SIG-M5 treated with dmso at 0.1 percent for 504 hours (cell line): Measurements from ENCODE around the gene GPC4.
"Not testable (repeated sequence)": the region's sequence is repeated elsewhere in the genome, so short reads cannot be mapped to it uniquely, and the experiment has no call there.

ENCODE experiments used
- DNase-seq: peaks from one replicate; lab custom pipeline; 2025; ENCODE audit not compliant: unreplicated experiment; lab: John Stamatoyannopoulos, UW

The GPC4 gene

DNA sequence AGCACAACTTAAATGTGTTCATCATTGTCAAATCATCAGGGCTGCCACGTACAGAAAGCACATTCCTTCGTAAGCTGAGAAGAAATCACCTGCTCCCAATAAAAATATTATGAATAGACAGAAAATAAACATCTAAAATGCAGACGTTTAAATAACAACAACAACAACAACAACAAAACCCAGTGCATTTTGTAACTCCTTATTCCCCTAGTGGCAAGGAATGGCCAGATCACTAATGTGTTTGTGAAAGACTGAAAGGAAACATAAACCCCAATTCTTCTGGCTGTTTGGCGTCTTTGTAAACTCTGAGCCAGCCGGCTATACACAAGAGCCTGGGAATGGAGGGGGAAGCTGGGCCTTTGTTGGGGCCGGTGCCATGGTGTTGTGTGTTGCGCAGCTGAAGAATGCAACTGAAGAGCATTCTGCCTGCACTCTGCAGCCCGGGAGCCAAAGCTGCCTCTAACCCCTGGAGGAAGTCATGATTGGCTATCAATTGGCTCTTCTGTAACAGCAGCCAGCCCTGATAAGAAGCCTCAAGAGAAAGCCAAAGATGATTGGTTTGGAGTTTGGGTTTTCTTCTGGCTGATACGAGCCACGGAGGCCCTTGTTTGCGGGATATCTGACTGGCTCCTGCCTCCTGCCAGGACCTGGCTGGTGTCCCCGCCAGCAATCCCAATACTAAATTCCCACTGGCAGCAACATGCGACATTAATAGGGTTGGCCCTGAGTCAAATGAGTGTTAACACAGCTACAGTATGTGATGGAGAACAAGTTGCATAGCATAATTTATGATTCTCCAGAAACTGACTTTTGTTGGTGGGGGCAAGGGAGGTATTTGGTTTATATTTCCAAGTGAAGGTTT lies 107.4 kb downstream of the GPC4 start:
- DNase-seq = no peak

- no peak for DNase-seq
Measured at GRCh38 chrX:133307094-133307493, 108.2 kb downstream of the GPC4 start.

- no peak for DNase-seq
Measured at GRCh38 chrX:133306316-133306715, 109.0 kb downstream of the GPC4 start.

- DNase-seq = no peak
Measured at GRCh38 chrX:133305348-133305747, 109.9 kb downstream of the GPC4 start.

- no peak for DNase-seq
Measured at GRCh38 chrX:133302775-133303445, 112.4 kb downstream of the GPC4 start.

DNA sequence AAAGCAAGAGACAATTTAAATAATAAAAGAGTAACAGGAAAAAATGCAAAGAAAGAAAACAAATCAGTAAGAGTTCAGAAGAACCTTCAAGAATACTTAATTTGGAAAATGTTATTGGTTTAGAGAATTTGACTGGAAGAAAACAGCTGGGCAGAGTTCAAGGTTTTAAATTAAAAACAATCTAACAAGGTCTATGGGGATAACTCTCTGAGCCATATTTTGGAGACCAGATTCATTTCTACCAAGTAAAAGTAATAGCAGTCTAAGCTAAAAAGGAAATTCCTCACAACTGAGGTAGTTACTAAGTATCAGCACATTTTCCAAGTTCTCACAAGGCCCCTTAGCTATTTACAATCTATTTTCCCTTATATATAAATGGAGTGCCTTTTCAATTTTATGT lies 114.7 kb downstream of the GPC4 start:
- DNase-seq = no peak

DNA sequence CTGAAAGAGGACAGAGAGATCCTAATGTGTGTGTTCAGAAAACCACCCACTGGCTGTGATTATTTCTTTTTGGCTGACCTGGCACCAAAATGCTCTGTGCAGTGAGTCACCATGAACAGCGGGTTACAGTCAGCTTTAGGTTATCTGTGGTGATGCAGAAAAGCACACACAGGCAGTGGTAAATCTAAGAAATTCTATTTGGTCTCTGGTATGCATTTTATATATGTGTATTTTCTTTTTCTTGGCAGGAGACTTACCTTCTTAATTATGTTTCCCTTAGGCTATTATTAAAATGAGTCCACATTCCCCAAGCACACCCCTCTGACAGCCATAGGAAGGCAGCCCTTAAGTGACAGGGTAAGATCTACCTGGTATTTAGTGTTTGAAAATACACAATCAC lies 118.0 kb downstream of the GPC4 start:
- no peak for DNase-seq

DNA sequence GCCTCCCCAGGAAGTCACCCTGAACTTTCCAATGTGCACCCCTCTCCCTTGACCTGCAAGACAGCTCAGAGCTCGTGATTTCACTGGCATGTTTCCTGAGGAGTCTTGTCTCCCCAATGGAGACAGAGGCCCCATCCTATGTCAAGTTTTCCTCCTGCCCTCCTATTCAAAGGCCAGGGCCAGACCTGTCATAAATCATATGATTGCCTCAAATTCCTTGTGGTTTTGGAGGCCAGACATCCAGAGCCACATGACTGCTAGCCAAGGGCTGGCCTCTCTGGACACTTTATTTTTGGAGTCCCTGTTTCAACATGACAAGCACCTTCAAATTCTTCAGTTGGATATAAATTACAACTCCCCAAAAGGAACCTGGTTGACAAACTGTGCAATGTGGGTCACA lies 121.2 kb downstream of the GPC4 start:
- no peak for DNase-seq

DNA sequence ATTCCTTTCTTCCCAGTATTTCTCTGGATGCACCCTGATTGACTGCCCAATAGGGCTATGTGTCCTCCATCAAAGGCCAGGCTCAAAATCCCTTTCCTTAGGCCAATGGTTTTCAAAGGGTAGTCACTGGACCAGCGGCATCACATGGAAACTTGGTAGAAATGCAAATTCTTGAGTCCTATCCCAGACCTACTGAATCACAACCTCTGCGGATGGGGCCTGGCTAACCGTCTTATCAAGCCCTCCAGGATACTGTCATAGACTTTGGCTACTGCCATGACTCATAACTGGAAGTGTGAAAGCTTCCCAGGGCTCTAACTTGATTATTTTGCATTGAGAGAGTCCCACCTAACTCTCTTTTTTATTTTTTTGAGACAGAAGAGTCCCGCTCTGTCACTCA lies 125.2 kb downstream of the GPC4 start:
- DNase-seq = no peak

- DNase-seq = no peak
Measured at GRCh38 chrX:133287860-133288259, 127.4 kb downstream of the GPC4 start.

- no peak for DNase-seq
Measured at GRCh38 chrX:133285341-133285740, 129.9 kb downstream of the GPC4 start.

- DNase-seq = not testable (repeated sequence)
Measured at GRCh38 chrX:133279112-133279730, 136.1 kb downstream of the GPC4 start.

DNA sequence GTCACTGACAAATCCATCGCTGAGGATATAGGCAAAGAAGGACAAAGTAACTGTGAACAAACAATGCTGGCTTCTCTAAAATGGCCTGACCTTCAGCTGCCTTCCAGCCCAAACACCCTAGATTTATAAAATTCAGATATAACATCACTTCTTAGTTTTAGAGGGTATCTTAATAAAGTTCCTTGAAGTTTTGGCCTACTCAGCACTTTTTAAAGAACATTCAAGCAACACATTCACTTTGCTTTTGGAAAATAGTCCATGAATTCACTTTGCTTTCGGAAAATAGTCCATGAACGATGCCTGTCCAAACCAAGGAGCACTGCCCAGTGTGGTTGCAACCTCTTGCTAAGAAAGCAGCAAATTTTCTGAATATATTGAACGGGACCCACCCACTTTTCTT lies 142.1 kb downstream of the GPC4 start:
- DNase-seq = no peak

GRCh38 chrX:133269168-133269567 lies 146.1 kb downstream of the GPC4 start:
- no peak for DNase-seq

DNA sequence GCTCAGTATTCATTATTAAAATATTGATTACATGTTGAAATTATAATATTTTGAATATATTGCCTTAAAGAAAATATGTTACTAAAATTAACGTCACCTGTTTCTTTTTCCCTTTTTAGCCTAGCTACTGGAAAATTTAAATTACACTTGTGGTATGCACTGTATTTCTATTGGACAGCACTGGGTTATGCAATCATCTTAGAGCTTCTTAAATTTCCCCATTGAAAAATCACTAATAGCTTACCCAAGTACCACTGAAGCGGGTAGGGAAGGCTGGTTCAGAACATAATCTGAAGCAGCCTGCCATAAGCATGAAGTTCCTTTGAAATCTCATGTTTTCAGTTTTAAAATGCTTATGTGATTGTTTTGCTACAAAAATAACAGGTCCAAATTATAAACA lies 147.7 kb downstream of the GPC4 start:
- DNase-seq = no peak

- no peak for DNase-seq
Measured at GRCh38 chrX:133265331-133265730, 150.0 kb downstream of the GPC4 start.

DNA sequence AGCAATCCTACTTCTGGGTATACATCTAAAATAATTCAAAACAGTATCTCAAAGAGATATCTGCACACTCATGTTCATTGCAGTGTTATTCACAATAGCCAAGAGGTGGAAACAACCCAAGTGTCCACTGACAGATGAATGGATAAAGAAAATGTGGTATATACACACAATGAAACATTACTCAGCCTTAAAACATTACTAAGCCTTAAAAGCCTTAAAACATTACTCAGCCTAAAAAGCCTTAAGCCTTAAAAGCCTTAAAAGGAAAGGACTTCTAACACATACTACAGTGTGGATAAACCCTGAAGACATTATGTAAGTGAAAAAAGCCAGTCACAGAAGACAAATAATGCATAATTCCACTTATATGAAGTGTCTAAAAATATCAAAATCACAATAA lies 156.8 kb downstream of the GPC4 start:
- no peak for DNase-seq

GRCh38 chrX:133254666-133255065 lies 160.6 kb downstream of the GPC4 start:
- DNase-seq = peak; percentile 6

DNA sequence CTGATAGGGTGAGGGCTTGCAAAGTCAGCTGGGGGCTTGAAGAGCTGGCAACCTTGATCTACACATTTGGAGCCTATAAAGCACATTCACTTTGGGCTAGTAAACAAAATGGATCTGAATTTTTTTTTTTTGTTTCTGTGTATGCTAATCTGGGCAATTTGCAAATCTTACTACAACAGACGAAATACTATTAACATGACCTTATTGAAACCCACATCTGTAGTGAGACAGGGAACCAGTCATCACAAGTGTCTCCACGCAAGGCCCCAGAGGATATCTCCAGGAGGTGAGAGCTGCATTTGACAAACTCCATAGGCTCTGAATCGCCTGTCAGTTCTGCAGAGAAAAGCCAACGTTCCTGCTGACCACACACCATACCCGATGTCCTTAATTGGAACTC lies 164.1 kb downstream of the GPC4 start:
- no peak for DNase-seq

DNA sequence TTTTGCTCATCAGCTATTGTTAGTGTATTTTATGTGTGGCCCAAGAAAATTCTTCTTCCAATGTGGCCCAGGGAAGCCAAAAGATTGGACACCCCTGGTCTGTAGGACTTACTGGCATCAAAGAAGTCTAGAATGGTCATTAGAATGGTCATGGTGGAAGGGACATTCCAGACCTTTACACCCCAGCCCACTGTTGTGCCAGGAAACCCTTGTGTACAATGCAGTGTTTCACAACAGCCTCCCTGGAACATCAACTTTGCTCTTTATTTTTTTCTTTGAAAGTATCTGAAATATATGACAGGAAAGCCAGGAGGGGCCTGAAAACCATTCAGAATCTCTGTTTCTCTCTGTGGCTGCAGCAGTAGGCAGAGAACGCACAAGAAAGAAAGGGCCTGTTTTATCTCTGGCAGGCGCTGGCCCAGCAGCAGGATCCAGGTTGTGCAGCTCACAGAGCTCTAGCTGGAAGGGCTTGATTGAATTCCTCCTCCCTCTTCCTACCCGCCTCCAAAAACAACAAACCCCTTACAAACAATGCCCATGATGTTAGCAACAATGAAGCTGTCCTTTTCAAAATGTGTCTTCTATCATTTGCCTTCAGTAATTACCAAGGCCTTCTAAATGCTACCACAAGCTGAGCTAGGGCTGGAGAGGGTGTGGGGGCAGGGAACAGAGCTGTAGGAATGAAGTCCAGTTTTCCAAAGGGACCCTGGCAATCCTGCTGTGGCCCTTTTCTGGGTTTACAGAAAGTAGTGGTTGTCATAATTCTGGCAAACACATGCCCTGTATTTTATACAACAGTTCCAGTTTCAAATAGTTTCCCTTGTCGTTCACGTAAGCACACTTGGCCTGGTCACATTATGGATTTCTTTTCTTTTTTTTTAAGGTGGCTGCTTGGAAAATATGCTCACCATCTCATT lies 164.8 kb downstream of the GPC4 start:
- no peak for DNase-seq
